ENCODE data around the gene ZBTB3.

- TF ChIP-seq CTCF (IDR thresholded peaks at IDR 0.05) (no peak), POLR2A (IDR thresholded peaks at IDR 0.05) (no peak)
These were observed 795 bp downstream of the ZBTB3 start for GRCh38 chr11:62752994-62753735.
